OCI-LY1 (cell line): ENCODE data around the gene IGF2R.

Experiments
- H2AFZ ChIP-seq: fragments of 200-600 bp; sonication (generic), shearing (Covaris generic); 2 replicates; pipeline ENCODE4 v1.6.0; 2014; ENCODE audit warnings: antibody characterized with exemption, mild to moderate bottlenecking, low read length
- H3F3A ChIP-seq: fragments of 200-600 bp; sonication (generic), shearing (Covaris generic); 2 replicates; pipeline ENCODE4 v1.6.0; 2014; ENCODE audit warnings: mild to moderate bottlenecking, antibody characterized with exemption, low read length, moderate library complexity; ENCODE audit not compliant: insufficient read depth
- H3K27ac ChIP-seq: fragments of 200-600 bp; sonication (generic); 2 replicates; pipeline ENCODE4 v1.5.1; 2014; ENCODE audit warnings: low read length, mixed run types, mild to moderate bottlenecking, low read depth; ENCODE audit not compliant: poor library complexity, severe bottlenecking
- H3K27me3 ChIP-seq: fragments of 200-600 bp; sonication (generic); 2 replicates; pipeline ENCODE4 v1.6.0; 2014; ENCODE audit warnings: antibody characterized with exemption, mild to moderate bottlenecking, low read length, moderate library complexity; ENCODE audit not compliant: insufficient read depth
- H3K36me3 ChIP-seq: fragments of 200-600 bp; sonication (generic); 2 replicates; pipeline ENCODE4 v1.6.1; 2014; ENCODE audit warnings: mild to moderate bottlenecking, antibody characterized with exemption, low read length, moderate library complexity, mixed read lengths; ENCODE audit not compliant: insufficient read depth
- H3K4me1 ChIP-seq: fragments of 200-600 bp; sonication (generic); 2 replicates; pipeline ENCODE4 v1.5.1; 2014; ENCODE audit warnings: mild to moderate bottlenecking, low read length, moderate library complexity; ENCODE audit not compliant: insufficient read depth, severe bottlenecking
- H3K4me2 ChIP-seq: fragments of 200-600 bp; sonication (generic), shearing (Covaris generic); 2 replicates; pipeline ENCODE4 v1.6.1; 2014; ENCODE audit warnings: low read length
- H3K4me3 ChIP-seq: fragments of 200-600 bp; sonication (generic); 2 replicates; pipeline ENCODE4 v1.5.1; 2014; ENCODE audit warnings: low read length, low read depth, mild to moderate bottlenecking, mixed read lengths; ENCODE audit not compliant: poor library complexity, severe bottlenecking
- H3K79me2 ChIP-seq: fragments of 200-600 bp; shearing (Covaris generic); 2 replicates; pipeline ENCODE4 v1.6.1; 2016; ENCODE audit warnings: mixed run types, low read length, mixed read lengths; ENCODE audit not compliant: insufficient read depth
- H3K9ac ChIP-seq: fragments of 200-600 bp; sonication (generic), shearing (Covaris generic); 2 replicates; pipeline ENCODE4 v1.6.1; 2014; ENCODE audit warnings: mild to moderate bottlenecking, low read length, mixed read lengths
- H3K9me2 ChIP-seq: fragments of 200-600 bp; sonication (generic), shearing (Covaris generic); 2 replicates; pipeline ENCODE4 v1.6.1; 2014; ENCODE audit warnings: low read depth, mild to moderate bottlenecking, low read length, mixed read lengths
- H3K9me3 ChIP-seq: fragments of 200-600 bp; shearing (Covaris generic); 2 replicates; pipeline ENCODE4 v1.6.1; 2014; ENCODE audit warnings: low read length, mixed read lengths
- H4K20me1 ChIP-seq: fragments of 200-600 bp; sonication (generic), shearing (Covaris generic); 2 replicates; pipeline ENCODE4 v1.6.0; 2016; ENCODE audit warnings: mild to moderate bottlenecking, low read length; ENCODE audit not compliant: insufficient read depth
- EZH2 ChIP-seq: fragments of 200-600 bp; sonication (generic), shearing (Covaris generic); IDR thresholded peaks from 2 replicates; pipeline ENCODE4 v1.8.0; 2017; ENCODE audit warnings: borderline replicate concordance, mixed run types, mild to moderate bottlenecking, antibody characterized with exemption, low read length, moderate library complexity, mixed read lengths
- TF ChIP-seq, protein P1 (sequence below): fragments of 200-600 bp; sonication (generic), shearing (Covaris generic); IDR thresholded peaks from 2 replicates; pipeline ENCODE4 v1.5.1; 2017; ENCODE audit warnings: mild to moderate bottlenecking, antibody characterized with exemption, low read length, moderate library complexity, mixed read lengths

The IGF2R gene

GRCh38 chr6:159959976-159960384, 8.9 kb upstream of the IGF2R start:
- H3K4me1 ChIP-seq = no peaks in the 10 kb centered on the region
- no peaks in the 10 kb centered on the region for H3K36me3 ChIP-seq
- no peaks in the 10 kb centered on the region for H3K79me2 ChIP-seq
- TF ChIP-seq EZH2 = no peak
- TF ChIP-seq, protein P1, sequence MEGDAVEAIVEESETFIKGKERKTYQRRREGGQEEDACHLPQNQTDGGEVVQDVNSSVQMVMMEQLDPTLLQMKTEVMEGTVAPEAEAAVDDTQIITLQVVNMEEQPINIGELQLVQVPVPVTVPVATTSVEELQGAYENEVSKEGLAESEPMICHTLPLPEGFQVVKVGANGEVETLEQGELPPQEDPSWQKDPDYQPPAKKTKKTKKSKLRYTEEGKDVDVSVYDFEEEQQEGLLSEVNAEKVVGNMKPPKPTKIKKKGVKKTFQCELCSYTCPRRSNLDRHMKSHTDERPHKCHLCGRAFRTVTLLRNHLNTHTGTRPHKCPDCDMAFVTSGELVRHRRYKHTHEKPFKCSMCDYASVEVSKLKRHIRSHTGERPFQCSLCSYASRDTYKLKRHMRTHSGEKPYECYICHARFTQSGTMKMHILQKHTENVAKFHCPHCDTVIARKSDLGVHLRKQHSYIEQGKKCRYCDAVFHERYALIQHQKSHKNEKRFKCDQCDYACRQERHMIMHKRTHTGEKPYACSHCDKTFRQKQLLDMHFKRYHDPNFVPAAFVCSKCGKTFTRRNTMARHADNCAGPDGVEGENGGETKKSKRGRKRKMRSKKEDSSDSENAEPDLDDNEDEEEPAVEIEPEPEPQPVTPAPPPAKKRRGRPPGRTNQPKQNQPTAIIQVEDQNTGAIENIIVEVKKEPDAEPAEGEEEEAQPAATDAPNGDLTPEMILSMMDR = no peak
- H3K9me2 ChIP-seq = no peaks in the 10 kb centered on the region
- no peak overlapping the region for H3K9ac ChIP-seq
- H2AFZ ChIP-seq = no peak overlapping the region
- no peaks in the 10 kb centered on the region for H4K20me1 ChIP-seq
- no peak overlapping the region for H3K27ac ChIP-seq
- H3K4me3 ChIP-seq = no peak overlapping the region
- H3K9me3 ChIP-seq = no peaks in the 10 kb centered on the region
- H3K27me3 ChIP-seq = peaks cover 11% of the 10 kb centered on the region; the same call in 1 of the 2 replicates
- H3F3A ChIP-seq = no peaks in the 10 kb centered on the region
- H3K4me2 ChIP-seq = no peak overlapping the region

DNA sequence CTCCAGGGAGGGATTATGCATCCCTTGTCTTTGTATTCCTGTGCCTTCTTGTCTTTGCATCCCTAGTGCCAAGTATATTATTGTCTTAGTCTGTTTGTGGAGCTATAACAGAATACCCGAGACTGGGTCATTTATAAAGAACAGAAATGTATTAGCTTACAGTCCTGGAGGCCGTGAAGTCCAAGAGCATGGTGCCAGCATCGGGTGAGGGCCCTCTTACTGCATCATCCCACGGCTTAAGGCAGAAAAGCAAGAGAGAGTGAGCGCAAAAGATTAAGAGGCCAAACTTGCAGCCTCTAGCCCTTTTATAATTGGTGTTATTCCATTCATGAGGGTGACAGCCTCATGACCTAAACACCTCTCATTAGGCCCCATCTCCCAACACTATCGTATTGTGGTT, 8.4 kb upstream of the IGF2R start:
- Histone ChIP-seq H3K27me3 (0 out of 2 replicates have a peak, but pooled peaks cover 11% of the 10 kb centered on the region), H3K27ac (no peak overlapping the region), H4K20me1 (no peaks in the 10 kb centered on the region), H3K4me3 (no peak overlapping the region), H3F3A (no peaks in the 10 kb centered on the region), H3K4me2 (no peak overlapping the region), H3K36me3 (no peaks in the 10 kb centered on the region), H3K9me2 (no peaks in the 10 kb centered on the region), H3K79me2 (no peaks in the 10 kb centered on the region), H3K4me1 (no peaks in the 10 kb centered on the region), H3K9me3 (no peaks in the 10 kb centered on the region), H2AFZ (no peak overlapping the region), H3K9ac (no peak overlapping the region)
- TF ChIP-seq EZH2 = no peak
- TF ChIP-seq, protein P1 = no peak

DNA sequence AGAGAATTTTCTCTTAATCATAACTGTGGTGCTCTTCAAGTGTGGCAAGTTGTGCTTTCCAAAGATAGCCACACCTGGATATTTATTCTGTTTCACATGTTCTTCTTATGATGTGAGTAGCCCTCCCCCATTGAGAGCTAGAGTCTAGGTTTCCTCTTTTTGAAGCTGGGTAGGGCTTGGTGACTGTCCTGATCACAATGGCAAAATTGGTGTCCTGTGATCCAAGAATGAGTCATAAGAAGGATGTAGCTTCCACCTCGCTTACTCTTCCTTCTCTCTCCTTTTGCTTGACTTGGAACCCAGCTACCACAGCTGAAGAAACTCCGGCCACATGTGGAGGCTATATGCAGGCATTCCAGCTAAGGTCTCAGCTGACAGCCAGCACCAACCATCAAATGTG, 7.4 kb upstream of the IGF2R start:
- no peak overlapping the region for H3K4me2 ChIP-seq
- H3K36me3 ChIP-seq = no peaks in the 10 kb centered on the region
- H3K4me3 ChIP-seq = no peak overlapping the region

More for the DNA sequence above, 7.4 kb upstream of the IGF2R start:
- Histone ChIP-seq H3K4me1 (no peaks in the 10 kb centered on the region), H3K79me2 (no peaks in the 10 kb centered on the region), H3K9me3 (no peaks in the 10 kb centered on the region), H3K9ac (no peak overlapping the region), H3K9me2 (no peaks in the 10 kb centered on the region), H2AFZ (no peak overlapping the region), H4K20me1 (no peaks in the 10 kb centered on the region), H3K27ac (no peak overlapping the region), H3F3A (no peaks in the 10 kb centered on the region), H3K27me3 (0 out of 2 replicates have a peak, but pooled peaks cover 11% of the 10 kb centered on the region)
- TF ChIP-seq, protein P1 = no peak
